RWPE2 (cell line): Measurements from ENCODE around the gene GNAI1.

ENCODE experiments used
- ATAC-seq: fragments of 200-7000 bp; cut with Tn5 transposase; 3 replicates; pipeline ENCODE4 v1.9.1; 2021; ENCODE audit warnings: low read depth
- DNase-seq: peaks from one replicate; pipeline ENCODE4 v3.0.0-alpha.2; 2020; ENCODE audit warnings: low spot score
- H3K27ac ChIP-seq: fragments of 450-650 bp; 2 replicates; pipeline ENCODE4 v1.5.1; 2017; ENCODE audit warnings: mild to moderate bottlenecking; ENCODE audit not compliant: poor library complexity, severe bottlenecking
- H3K27me3 ChIP-seq: fragments of 250-450 bp; sonication (Bioruptor Pico); 2 replicates; pipeline ENCODE4 v1.5.1; 2021; ENCODE audit warnings: mild to moderate bottlenecking, moderate library complexity; ENCODE audit not compliant: insufficient read depth, poor library complexity, severe bottlenecking
- H3K36me3 ChIP-seq: fragments of 250-450 bp; sonication (Bioruptor Pico); 2 replicates; pipeline ENCODE4 v1.5.1; 2020; ENCODE audit warnings: low read depth, mild to moderate bottlenecking, moderate library complexity
- H3K4me1 ChIP-seq: fragments of 250-450 bp; sonication (Bioruptor Pico); 2 replicates; pipeline ENCODE4 v1.5.1; 2021; ENCODE audit warnings: mild to moderate bottlenecking, moderate library complexity; ENCODE audit not compliant: insufficient read depth, poor library complexity, severe bottlenecking
- H3K4me3 ChIP-seq: fragments of 250-450 bp; sonication (Bioruptor Pico); 2 replicates; pipeline ENCODE4 v1.5.1; 2021; ENCODE audit warnings: mild to moderate bottlenecking, moderate library complexity; ENCODE audit not compliant: severe bottlenecking
- H3K9me3 ChIP-seq: fragments of 250-450 bp; sonication (Bioruptor Pico); 2 replicates; pipeline ENCODE4 v1.5.1; 2021; ENCODE audit warnings: mild to moderate bottlenecking, moderate library complexity; ENCODE audit not compliant: severe bottlenecking
- CTCF ChIP-seq: fragments of 450-650 bp; IDR thresholded peaks from one replicate; pipeline ENCODE4 v1.5.1; 2017; ENCODE audit warnings: mild to moderate bottlenecking, moderate library complexity; ENCODE audit not compliant: poor library complexity, severe bottlenecking

GNAI1 gene

GRCh38 chr7:80161466-80161865 lies 26.8 kb downstream of the GNAI1 start:
- no peak for ATAC-seq
- Histone ChIP-seq H3K27ac (no peak overlapping the region), H3K4me3 (no peak overlapping the region)

GRCh38 chr7:80165177-80165576 lies 30.5 kb downstream of the GNAI1 start:
- TF ChIP-seq CTCF, result no peak
- no peaks in the 10 kb centered on the region for H3K4me1 ChIP-seq
- ATAC-seq, result no peak
- H3K4me3 ChIP-seq, result no peak overlapping the region
- H3K27me3 ChIP-seq, result no peaks in the 10 kb centered on the region
- H3K9me3 ChIP-seq, result peaks cover 6% of the 10 kb centered on the region
- peaks cover 4% of the 10 kb centered on the region for H3K36me3 ChIP-seq
- H3K27ac ChIP-seq, result no peak overlapping the region
- no peak for DNase-seq

More at GRCh38 chr7:80161466-80161865, 26.8 kb downstream of the GNAI1 start:
- Histone ChIP-seq H3K9me3 (peaks cover 6% of the 10 kb centered on the region), H3K36me3 (peaks cover 8% of the 10 kb centered on the region), H3K27me3 (no peaks in the 10 kb centered on the region), H3K4me1 (peaks cover 6% of the 10 kb centered on the region)
- TF ChIP-seq CTCF, result no peak
- DNase-seq, result no peak

GRCh38 chr7:80170445-80170844 lies 35.8 kb downstream of the GNAI1 start:
- H3K27ac ChIP-seq, result no peak overlapping the region
- DNase-seq (no peak), ATAC-seq (no peak)
- H3K4me3 ChIP-seq, result no peak overlapping the region
- no peak for TF ChIP-seq CTCF
- no peaks in the 10 kb centered on the region for H3K4me1 ChIP-seq
- no peaks in the 10 kb centered on the region for H3K27me3 ChIP-seq
- no peaks in the 10 kb centered on the region; the same call in 1 of the 2 replicates for H3K36me3 ChIP-seq
- H3K9me3 ChIP-seq, result peaks cover 12% of the 10 kb centered on the region

- Histone ChIP-seq H3K36me3 (no peaks in the 10 kb centered on the region), H3K27me3 (no peaks in the 10 kb centered on the region), H3K4me1 (no peaks in the 10 kb centered on the region), H3K9me3 (peaks cover 10% of the 10 kb centered on the region), H3K4me3 (no peak overlapping the region), H3K27ac (no peak overlapping the region)
- DNase-seq (no peak), ATAC-seq (no peak)
- TF ChIP-seq CTCF, result no peak
Observed at GRCh38 chr7:80172387-80172786, 37.8 kb downstream of the GNAI1 start.

GRCh38 chr7:80175744-80176143 lies 41.1 kb downstream of the GNAI1 start:
- ATAC-seq (no peak), DNase-seq (no peak)
- 0 out of 2 replicates have a peak, but pooled peaks cover 4% of the 10 kb centered on the region for H3K36me3 ChIP-seq
- no peak for TF ChIP-seq CTCF
- peaks cover 9% of the 10 kb centered on the region for H3K9me3 ChIP-seq
- H3K4me3 ChIP-seq, result no peak overlapping the region
- no peaks in the 10 kb centered on the region for H3K27me3 ChIP-seq
- no peak overlapping the region for H3K27ac ChIP-seq
- no peaks in the 10 kb centered on the region for H3K4me1 ChIP-seq
